GM23338 (cell line): ENCODE results near the gene DRD2. TPM values are rescaled to one million over a fixed set of nuclear protein-coding genes. Genes with fewer than 3 reads are reported as not detected.

ENCODE experiments used
- ATAC-seq: fragments of 200-7000 bp; cut with Tn5 transposase; 3 replicates; pipeline ENCODE4 v1.9.1; 2020
- DNase-seq: peaks from one replicate; pipeline ENCODE4 v3.0.0-alpha.2; 2015; ENCODE audit warnings: low spot score
- H2AFZ ChIP-seq: fragments of 200-600 bp; sonication (generic); 2 replicates; pipeline ENCODE4 v1.8.0; 2016; ENCODE audit warnings: antibody characterized with exemption, mild to moderate bottlenecking, moderate library complexity
- H3F3A ChIP-seq: fragments of 200-600 bp; sonication (generic); replicated peaks from 2 replicates; pipeline ENCODE4 v1.8.0; 2017; ENCODE audit warnings: antibody characterized with exemption, mixed run types, low read depth
- H3K27ac ChIP-seq: fragments of 200-600 bp; sonication (generic); 2 replicates; pipeline ENCODE4 v1.6.1; 2016; ENCODE audit warnings: low read depth
- H3K27me3 ChIP-seq: fragments of 200-600 bp; sonication (generic); 2 replicates; pipeline ENCODE4 v1.8.0; 2016; ENCODE audit warnings: mild to moderate bottlenecking, mixed run types, moderate library complexity; ENCODE audit not compliant: insufficient read depth
- H3K36me3 ChIP-seq: fragments of 200-600 bp; sonication (generic); 2 replicates; pipeline ENCODE4 v1.8.0; 2016; ENCODE audit warnings: mild to moderate bottlenecking; ENCODE audit not compliant: insufficient read depth
- H3K4me1 ChIP-seq: fragments of 200-600 bp; sonication (generic); 2 replicates; pipeline ENCODE4 v1.8.0; 2016; ENCODE audit warnings: mild to moderate bottlenecking, moderate library complexity; ENCODE audit not compliant: insufficient read depth
- H3K4me2 ChIP-seq: fragments of 200-600 bp; sonication (generic); 2 replicates; pipeline ENCODE4 v1.7.1; 2017; ENCODE audit warnings: mixed run types
- H3K4me3 ChIP-seq: fragments of 200-600 bp; sonication (generic); 2 replicates; pipeline ENCODE4 v1.6.1; 2016; ENCODE audit warnings: mixed run types
- H3K79me2 ChIP-seq: fragments of 200-600 bp; sonication (generic); replicated peaks from 2 replicates; pipeline ENCODE4 v1.8.0; 2017; ENCODE audit warnings: mild to moderate bottlenecking; ENCODE audit not compliant: insufficient read depth
- H3K9me2 ChIP-seq: fragments of 200-600 bp; sonication (generic); 2 replicates; pipeline ENCODE4 v1.8.0; 2017; ENCODE audit not compliant: insufficient read depth
- H4K20me1 ChIP-seq: fragments of 200-600 bp; sonication (generic); replicated peaks from 2 replicates; pipeline ENCODE4 v1.8.0; 2017; ENCODE audit warnings: mild to moderate bottlenecking; ENCODE audit not compliant: insufficient read depth
- H3K27ac Mint-ChIP-seq: 2 replicates; pipeline ENCODE4 v1.8.0; 2020; ENCODE audit warnings: inconsistent platforms, mild to moderate bottlenecking, moderate library complexity, mixed read lengths
- H3K27me3 Mint-ChIP-seq: 3 replicates; pipeline ENCODE4 v1.8.0; 2022; ENCODE audit warnings: low read depth, mild to moderate bottlenecking, moderate library complexity, mixed read lengths, inconsistent platforms; ENCODE audit not compliant: insufficient read depth, poor library complexity
- H3K36me3 Mint-ChIP-seq: 3 replicates; pipeline ENCODE4 v1.8.0; 2021; ENCODE audit warnings: low read depth, mild to moderate bottlenecking, inconsistent platforms, moderate library complexity, mixed read lengths
- H3K4me1 Mint-ChIP-seq: 3 replicates; pipeline ENCODE4 v1.8.0; 2020; ENCODE audit warnings: mild to moderate bottlenecking, inconsistent platforms, mixed read lengths
- H3K4me3 Mint-ChIP-seq: 3 replicates; pipeline ENCODE4 v1.8.0; 2021; ENCODE audit warnings: moderate library complexity, mild to moderate bottlenecking, inconsistent platforms, mixed read lengths
- H3K9me3 Mint-ChIP-seq: 3 replicates; pipeline ENCODE4 v1.8.0; 2020; ENCODE audit warnings: moderate library complexity, mild to moderate bottlenecking, inconsistent platforms, mixed read lengths
- CTCF ChIP-seq, 2 experiments: fragments of 200-600 bp in 1 of 2; sonication (generic) in 1 of 2; conservative IDR thresholded peaks; 2 replicates each; pipeline versions ENCODE4 v1.5.1 to v1.6.1; 2016 to 2017; ENCODE audit warnings: antibody characterized with exemption in 2 of 2, low read depth in 2 of 2, mild to moderate bottlenecking in 2 of 2, moderate library complexity in 1 of 2
- ETS1 ChIP-seq: IDR thresholded peaks from 2 replicates; pipeline ENCODE4 v1.6.1; 2016; ENCODE audit warnings: antibody characterized with exemption
- EZH2 ChIP-seq: fragments of 200-600 bp; sonication (generic); IDR thresholded peaks from one replicate; pipeline ENCODE4 v1.8.0; 2017; ENCODE audit warnings: antibody characterized with exemption, mild to moderate bottlenecking, low read depth; ENCODE audit not compliant: unreplicated experiment
- NANOG ChIP-seq: IDR thresholded peaks from 2 replicates; pipeline ENCODE4 v1.6.1; 2016; ENCODE audit warnings: antibody characterized with exemption, borderline replicate concordance
- POLR2AphosphoS5 ChIP-seq: IDR thresholded peaks from 2 replicates; pipeline ENCODE4 v1.6.1; 2016; ENCODE audit warnings: antibody characterized with exemption, low read depth
- STAT1 ChIP-seq: IDR thresholded peaks from one replicate; pipeline ENCODE4 v1.6.1; 2016; ENCODE audit warnings: antibody characterized with exemption; ENCODE audit not compliant: unreplicated experiment
- ZNF462 ChIP-seq: fragments of 250-450 bp; sonication (Bioruptor Pico); IDR thresholded peaks from 2 replicates; pipeline ENCODE4 v1.5.0; 2020; ENCODE audit warnings: mild to moderate bottlenecking, moderate library complexity
- polyA plus RNA-seq: library from polyadenylated mRNA; unstranded; fragments of >200 nt; fragmentation: Nextera tagmentation; extraction: Ambion mirVana; gene quantifications from 2 replicates; pipeline ENCODE4 v1.2.1, GENCODE V29; 2016
- total RNA-seq: library from RNA; depleted of rRNA; stranded (reverse); fragments of >200 nt; shearing (Covaris generic); gene quantifications from 2 replicates; pipeline ENCODE4 v1.2.3, GENCODE V29; 2014
- TF ChIP-seq, protein P1 (sequence below): IDR thresholded peaks from one replicate; pipeline ENCODE4 v1.6.1; 2018; ENCODE audit warnings: antibody characterized with exemption; ENCODE audit not compliant: unreplicated experiment

DRD2 gene
- total and polyA plus RNA-seq, 2 experiments from 2014 or later: 0.21 to 0.66 TPM

GRCh38 chr11:113481672-113482071 lies 6.5 kb upstream of the DRD2 start (continued):
- TF ChIP-seq, protein P1, sequence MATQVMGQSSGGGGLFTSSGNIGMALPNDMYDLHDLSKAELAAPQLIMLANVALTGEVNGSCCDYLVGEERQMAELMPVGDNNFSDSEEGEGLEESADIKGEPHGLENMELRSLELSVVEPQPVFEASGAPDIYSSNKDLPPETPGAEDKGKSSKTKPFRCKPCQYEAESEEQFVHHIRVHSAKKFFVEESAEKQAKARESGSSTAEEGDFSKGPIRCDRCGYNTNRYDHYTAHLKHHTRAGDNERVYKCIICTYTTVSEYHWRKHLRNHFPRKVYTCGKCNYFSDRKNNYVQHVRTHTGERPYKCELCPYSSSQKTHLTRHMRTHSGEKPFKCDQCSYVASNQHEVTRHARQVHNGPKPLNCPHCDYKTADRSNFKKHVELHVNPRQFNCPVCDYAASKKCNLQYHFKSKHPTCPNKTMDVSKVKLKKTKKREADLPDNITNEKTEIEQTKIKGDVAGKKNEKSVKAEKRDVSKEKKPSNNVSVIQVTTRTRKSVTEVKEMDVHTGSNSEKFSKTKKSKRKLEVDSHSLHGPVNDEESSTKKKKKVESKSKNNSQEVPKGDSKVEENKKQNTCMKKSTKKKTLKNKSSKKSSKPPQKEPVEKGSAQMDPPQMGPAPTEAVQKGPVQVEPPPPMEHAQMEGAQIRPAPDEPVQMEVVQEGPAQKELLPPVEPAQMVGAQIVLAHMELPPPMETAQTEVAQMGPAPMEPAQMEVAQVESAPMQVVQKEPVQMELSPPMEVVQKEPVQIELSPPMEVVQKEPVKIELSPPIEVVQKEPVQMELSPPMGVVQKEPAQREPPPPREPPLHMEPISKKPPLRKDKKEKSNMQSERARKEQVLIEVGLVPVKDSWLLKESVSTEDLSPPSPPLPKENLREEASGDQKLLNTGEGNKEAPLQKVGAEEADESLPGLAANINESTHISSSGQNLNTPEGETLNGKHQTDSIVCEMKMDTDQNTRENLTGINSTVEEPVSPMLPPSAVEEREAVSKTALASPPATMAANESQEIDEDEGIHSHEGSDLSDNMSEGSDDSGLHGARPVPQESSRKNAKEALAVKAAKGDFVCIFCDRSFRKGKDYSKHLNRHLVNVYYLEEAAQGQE: no peak
- TF ChIP-seq NANOG (no peak), EZH2 (no peak)

DNA sequence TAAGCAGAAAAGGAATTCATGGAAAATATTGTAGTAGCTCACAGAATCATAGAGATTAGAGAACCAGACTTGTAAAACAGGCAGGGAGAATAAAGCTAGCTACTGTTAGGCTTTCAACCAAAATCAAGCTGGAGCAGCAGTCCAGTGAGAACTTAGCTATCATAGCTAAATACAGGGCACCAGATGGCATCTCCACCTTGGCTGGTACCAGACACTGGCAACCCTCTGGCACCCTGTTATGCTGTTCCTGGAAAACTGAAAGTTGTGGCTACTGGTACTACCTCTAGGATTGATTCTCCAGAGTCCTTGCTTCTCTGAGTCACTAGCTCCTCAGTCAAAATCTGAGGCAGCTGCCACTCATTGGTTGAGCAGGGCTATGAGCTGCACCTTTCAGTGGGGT lies 6.0 kb upstream of the DRD2 start:
- peaks cover 14% of the 10 kb centered on the region for H3K27me3 Mint-ChIP-seq
- TF ChIP-seq, protein P1: no peak
- TF ChIP-seq STAT1: no peak
- no peak for TF ChIP-seq POLR2AphosphoS5
- TF ChIP-seq ZNF462 (CRISPR knock-in tag): no peak
- no peak for TF ChIP-seq EZH2
- no peak for TF ChIP-seq ETS1
- TF ChIP-seq CTCF (conservative IDR thresholded peaks at IDR 0.05; ENCODE audit: low read depth in 2 of 2): no peak

More for the DNA sequence above, 6.0 kb upstream of the DRD2 start:
- peaks cover 11% of the 10 kb centered on the region for H3K27me3 ChIP-seq
- H3K4me3 Mint-ChIP-seq: no peak overlapping the region
- no peaks in the 10 kb centered on the region for H3K4me1 ChIP-seq
- no peaks in the 10 kb centered on the region for H3K36me3 Mint-ChIP-seq
- no peaks in the 10 kb centered on the region for H3F3A ChIP-seq
- no peak overlapping the region for H3K27ac Mint-ChIP-seq
- no peak overlapping the region for H3K4me3 ChIP-seq
- no peak overlapping the region for H3K4me2 ChIP-seq
- no peaks in the 10 kb centered on the region for H3K36me3 ChIP-seq
- ATAC-seq: no peak
- no peaks in the 10 kb centered on the region for H3K9me2 ChIP-seq
- no peak for DNase-seq
- no peak overlapping the region for H3K27ac ChIP-seq
- H2AFZ ChIP-seq: no peak overlapping the region
- H3K4me1 Mint-ChIP-seq: no peaks in the 10 kb centered on the region; the same call in 1 of the 3 replicates
- no peaks in the 10 kb centered on the region for H3K79me2 ChIP-seq
- H4K20me1 ChIP-seq: no peaks in the 10 kb centered on the region
- H3K9me3 Mint-ChIP-seq: no peaks in the 10 kb centered on the region
